CD8-positive, alpha-beta memory T cell (primary cell): ENCODE data around the gene RTN4RL1. TPM values are rescaled to one million over a fixed set of nuclear protein-coding genes. Genes with fewer than 3 reads are reported as not detected.
"Not testable (repeated sequence)": the region's sequence is repeated elsewhere in the genome, so short reads cannot be mapped to it uniquely, and the experiment has no call there.

Source experiments
- CTCF ChIA-PET: fragments of 350-600 bp; sonication (Branson Sonifier 250); formaldehyde crosslinking; loops from one replicate; lab custom pipeline; 2021; ENCODE audit warnings: antibody characterized with exemption; lab: Charles Lee
- POLR2A ChIA-PET: fragments of 350-600 bp; sonication (Branson Sonifier 250); formaldehyde crosslinking; loops from one replicate; lab custom pipeline; 2021; ENCODE audit warnings: antibody characterized with exemption; lab: Charles Lee
- DNase-seq, 5 donors: peaks; one replicate each; pipeline versions ENCODE4 v3.0.0 to v3.0.0-alpha.2; 2020 to 2022; ENCODE audit warnings: mixed read lengths in 1 of 5
- H3K27ac ChIP-seq: one replicate; pipeline ENCODE4 v1.7.0; 2013; ENCODE audit warnings: low read depth, mild to moderate bottlenecking, low read length, moderate library complexity
- H3K27me3 ChIP-seq: 2 replicates; pipeline ENCODE4 v1.7.0; 2013; ENCODE audit warnings: low read length, mild to moderate bottlenecking; ENCODE audit not compliant: insufficient read depth, poor library complexity, severe bottlenecking
- H3K36me3 ChIP-seq: 2 replicates; pipeline ENCODE4 v1.7.0; 2013; ENCODE audit warnings: mild to moderate bottlenecking, low read length, moderate library complexity; ENCODE audit not compliant: insufficient read depth
- H3K4me1 ChIP-seq: 2 replicates; pipeline ENCODE4 v1.7.0; 2013; ENCODE audit warnings: mild to moderate bottlenecking, low read length, moderate library complexity; ENCODE audit not compliant: insufficient read depth
- H3K4me3 ChIP-seq: 2 replicates; pipeline ENCODE4 v1.7.0; 2013; ENCODE audit warnings: mild to moderate bottlenecking, low read length
- H3K9me3 ChIP-seq: 2 replicates; pipeline ENCODE4 v1.7.0; 2013; ENCODE audit warnings: mild to moderate bottlenecking, low read length
- H3K27ac Mint-ChIP-seq, 8 donors: one replicate each; pipeline ENCODE4 v1.8.0; 2020 to 2021; ENCODE audit warnings: mixed read lengths in 8 of 8, mild to moderate bottlenecking in 6 of 8, inconsistent platforms in 3 of 8, moderate library complexity in 3 of 8
- H3K27me3 Mint-ChIP-seq, 2 donors: one replicate each; pipeline ENCODE4 v1.8.0; 2020 to 2021; ENCODE audit warnings: mixed read lengths in 2 of 2, mild to moderate bottlenecking in 1 of 2, moderate library complexity in 1 of 2
- H3K36me3 Mint-ChIP-seq, 3 donors: one replicate each; pipeline ENCODE4 v1.8.0; 2020 to 2021; ENCODE audit warnings: mixed read lengths in 3 of 3, inconsistent platforms in 1 of 3, mild to moderate bottlenecking in 1 of 3
- H3K4me1 Mint-ChIP-seq, 3 donors: one replicate each; pipeline ENCODE4 v1.8.0; 2020 to 2021; ENCODE audit warnings: mixed read lengths in 3 of 3, inconsistent platforms in 1 of 3, mild to moderate bottlenecking in 1 of 3
- H3K4me3 Mint-ChIP-seq, 7 donors: one replicate each; pipeline ENCODE4 v1.8.0; 2020 to 2021; ENCODE audit warnings: mixed read lengths in 7 of 7, mild to moderate bottlenecking in 6 of 7, moderate library complexity in 4 of 7, inconsistent platforms in 2 of 7
- H3K9me3 Mint-ChIP-seq, 5 donors: one replicate each; pipeline ENCODE4 v1.8.0; 2020 to 2022; ENCODE audit warnings: mixed read lengths in 5 of 5, mild to moderate bottlenecking in 3 of 5, moderate library complexity in 2 of 5, inconsistent platforms in 1 of 5
- polyA plus RNA-seq: library from polyadenylated mRNA; unstranded; fragments of 300-500 nt; fragmentation: Illumina TruSeq; gene quantifications from one replicate; pipeline ENCODE4 v1.2.3, GENCODE V29; 2021
- total RNA-seq, 2 experiments: library from RNA; stranded (reverse); gene quantifications; one replicate each; pipeline ENCODE4 v1.2.3, GENCODE V29; 2021

Gene RTN4RL1
- total and polyA plus RNA-seq, 3 experiments from 2014 or later: 0.32 to 1.2 (median 1.0) TPM

GRCh38 chr17:2018716-2019510, 6.2 kb downstream of the RTN4RL1 start:
- CTCF ChIA-PET: no interaction called here
- Histone ChIP-seq H3K36me3 (no peaks in the 10 kb centered on the region), H3K27ac (no peak overlapping the region), H3K9me3 (no peaks in the 10 kb centered on the region), H3K4me1 (peaks cover 8% of the 10 kb centered on the region), H3K27me3 (peaks cover 4% of the 10 kb centered on the region), H3K4me3 (no peak overlapping the region)
- peaks cover 26 to 31% of the 10 kb centered on the region in 2 donors for H3K27me3 Mint-ChIP-seq
- H3K36me3 Mint-ChIP-seq: no peaks in the 10 kb centered on the region
- peaks cover 0 to under 1% (median 0%) of the 10 kb centered on the region in 5 donors for H3K9me3 Mint-ChIP-seq
- POLR2A ChIA-PET: no interaction called here
- H3K27ac Mint-ChIP-seq: no peak overlapping the region
- DNase-seq: no peak
- no peak overlapping the region for H3K4me3 Mint-ChIP-seq
- peaks cover 6 to 19% (median 13%) of the 10 kb centered on the region in 3 donors for H3K4me1 Mint-ChIP-seq

- H3K36me3 ChIP-seq: no peaks in the 10 kb centered on the region
- H3K9me3 ChIP-seq: no peaks in the 10 kb centered on the region
- peaks cover 19 to 37% of the 10 kb centered on the region in 2 donors for H3K27me3 Mint-ChIP-seq
- H3K4me1 Mint-ChIP-seq: peaks cover under 1 to 8% (median 6%) of the 10 kb centered on the region in 3 donors
- ChIA-PET CTCF (no interaction called here), POLR2A (no interaction called here)
- DNase-seq: no peak
- no peak overlapping the region for H3K27ac ChIP-seq
- no peaks in the 10 kb centered on the region for H3K36me3 Mint-ChIP-seq
- peaks cover 0 to 2% (median 0%) of the 10 kb centered on the region in 5 donors for H3K9me3 Mint-ChIP-seq
- no peak overlapping the region for H3K4me3 Mint-ChIP-seq
- no peak overlapping the region for H3K4me3 ChIP-seq
- no peaks in the 10 kb centered on the region for H3K4me1 ChIP-seq
- H3K27ac Mint-ChIP-seq: no peak overlapping the region
- no peaks in the 10 kb centered on the region for H3K27me3 ChIP-seq
Observed at GRCh38 chr17:2017274-2017941, 7.7 kb downstream of the RTN4RL1 start.

GRCh38 chr17:2016494-2016893, 8.6 kb downstream of the RTN4RL1 start:
- no peaks in the 10 kb centered on the region for H3K4me1 ChIP-seq
- H3K4me3 Mint-ChIP-seq: no peak overlapping the region
- peaks cover 0 to 2% (median 0%) of the 10 kb centered on the region in 5 donors for H3K9me3 Mint-ChIP-seq
- no peaks in the 10 kb centered on the region for H3K36me3 ChIP-seq
- H3K27me3 Mint-ChIP-seq: peaks cover 17 to 40% of the 10 kb centered on the region in 2 donors
- H3K36me3 Mint-ChIP-seq: no peaks in the 10 kb centered on the region
- ChIA-PET CTCF (no interaction called here), POLR2A (no interaction called here)
- no peak overlapping the region for H3K4me3 ChIP-seq
- H3K27me3 ChIP-seq: no peaks in the 10 kb centered on the region
- H3K27ac ChIP-seq: no peak overlapping the region
- DNase-seq: no peak
- no peaks in the 10 kb centered on the region for H3K9me3 ChIP-seq
- H3K4me1 Mint-ChIP-seq: peaks cover 0 to 7% (median 5%) of the 10 kb centered on the region in 3 donors
- no peak overlapping the region for H3K27ac Mint-ChIP-seq

GRCh38 chr17:2015314-2015713, 9.8 kb downstream of the RTN4RL1 start:
- no peak overlapping the region for H3K4me3 Mint-ChIP-seq
- no peaks in the 10 kb centered on the region for H3K36me3 ChIP-seq
- no peak for DNase-seq
- H3K9me3 Mint-ChIP-seq: peaks cover 0 to 2% (median 0%) of the 10 kb centered on the region in 5 donors
- peaks cover 15 to 39% of the 10 kb centered on the region in 2 donors for H3K27me3 Mint-ChIP-seq
- H3K27ac ChIP-seq: no peak overlapping the region
- H3K27me3 ChIP-seq: no peaks in the 10 kb centered on the region
- ChIA-PET CTCF (no interaction called here), POLR2A (no interaction called here)
- no peaks in the 10 kb centered on the region for H3K4me1 ChIP-seq
- no peaks in the 10 kb centered on the region for H3K9me3 ChIP-seq
- H3K36me3 Mint-ChIP-seq: no peaks in the 10 kb centered on the region
- H3K4me3 ChIP-seq: no peak overlapping the region
- no peaks in the 10 kb centered on the region for H3K4me1 Mint-ChIP-seq
- no peak overlapping the region for H3K27ac Mint-ChIP-seq

GRCh38 chr17:2013994-2014317, 11.2 kb downstream of the RTN4RL1 start:
- no peaks in the 10 kb centered on the region for H3K27me3 ChIP-seq
- H3K4me1 ChIP-seq: no peaks in the 10 kb centered on the region
- no peak for DNase-seq
- ChIA-PET CTCF (interaction anchor here (1.9 kb wide), 1 partner anchor 11 kb away, joined by 5 read pairs; the partner anchor contains the start of gene RTN4RL1), POLR2A (no interaction called here)
- H3K27ac ChIP-seq: no peak overlapping the region
- no peak overlapping the region for H3K27ac Mint-ChIP-seq
- peaks cover 0 to 2% (median 0%) of the 10 kb centered on the region in 5 donors for H3K9me3 Mint-ChIP-seq
- H3K27me3 Mint-ChIP-seq: peaks cover 6 to 34% of the 10 kb centered on the region in 2 donors
- no peaks in the 10 kb centered on the region for H3K36me3 ChIP-seq
- no peaks in the 10 kb centered on the region for H3K4me1 Mint-ChIP-seq
- H3K9me3 ChIP-seq: no peaks in the 10 kb centered on the region
- H3K4me3 ChIP-seq: no peak overlapping the region
- H3K36me3 Mint-ChIP-seq: no peaks in the 10 kb centered on the region
- no peak overlapping the region for H3K4me3 Mint-ChIP-seq

- CTCF ChIA-PET: interaction anchor here (1.9 kb wide), 1 partner anchor 12 kb away, joined by 5 read pairs; the partner anchor contains the start of gene RTN4RL1
- H3K9me3 ChIP-seq, DNase-seq, H3K4me1 ChIP-seq, H3K4me3 ChIP-seq, H3K27ac ChIP-seq, H3K4me3 Mint-ChIP-seq, POLR2A ChIA-PET, H3K9me3 Mint-ChIP-seq, H3K4me1 Mint-ChIP-seq, H3K36me3 ChIP-seq, H3K36me3 Mint-ChIP-seq, H3K27ac Mint-ChIP-seq, H3K27me3 ChIP-seq: not testable (repeated sequence)
- peaks cover 5 to 31% of the 10 kb centered on the region in 2 donors for H3K27me3 Mint-ChIP-seq
Observed at GRCh38 chr17:2013220-2013993, 11.7 kb downstream of the RTN4RL1 start.

GRCh38 chr17:2012499-2012898, 12.6 kb downstream of the RTN4RL1 start:
- H3K27ac Mint-ChIP-seq: peak overlapping the region in 1 of 8 donors; percentile 45
- H3K36me3 ChIP-seq: no peaks in the 10 kb centered on the region

More at GRCh38 chr17:2012499-2012898, 12.6 kb downstream of the RTN4RL1 start:
- Histone ChIP-seq H3K27ac (no peak overlapping the region), H3K4me3 (no peak overlapping the region), H3K27me3 (no peaks in the 10 kb centered on the region), H3K4me1 (no peaks in the 10 kb centered on the region), H3K9me3 (no peaks in the 10 kb centered on the region)
- no peak overlapping the region for H3K4me3 Mint-ChIP-seq
- DNase-seq: no peak
- POLR2A ChIA-PET: no interaction called here
- peaks cover 0 to 2% (median 0%) of the 10 kb centered on the region in 5 donors for H3K9me3 Mint-ChIP-seq
- no peaks in the 10 kb centered on the region for H3K36me3 Mint-ChIP-seq
- peaks cover 5 to 22% of the 10 kb centered on the region in 2 donors for H3K27me3 Mint-ChIP-seq
- CTCF ChIA-PET: interaction anchor here (1.9 kb wide), 1 partner anchor 12 kb away, joined by 5 read pairs; the partner anchor contains the start of gene RTN4RL1
- no peaks in the 10 kb centered on the region for H3K4me1 Mint-ChIP-seq
